Transverse colon (tissue), 4 donors: ENCODE data around the gene PET100. TPM values are rescaled to one million over a fixed set of nuclear protein-coding genes. Genes with fewer than 3 reads are reported as not detected.

Experiments
- DNase-seq: peaks from one replicate; pipeline ENCODE4 v3.0.0-alpha.2; 2019
- H3K27ac ChIP-seq, 4 donors: fragments of 200-600 bp; sonication (generic); 2 replicates each; pipeline ENCODE4 v1.5.1; 2016 to 2018; ENCODE audit warnings: inconsistent platforms in 4 of 4
- H3K27me3 ChIP-seq: fragments of 200-600 bp; sonication (generic); 2 replicates; pipeline ENCODE4 v1.5.1; 2017; ENCODE audit warnings: inconsistent platforms
- H3K36me3 ChIP-seq, 4 donors: fragments of 200-600 bp; sonication (generic); 2 replicates each; pipeline ENCODE4 v1.5.1; 2017 to 2019; ENCODE audit warnings: inconsistent platforms in 4 of 4
- H3K4me1 ChIP-seq, 4 donors: fragments of 200-600 bp; sonication (generic); 2 replicates each; pipeline ENCODE4 v1.5.1; 2017 to 2020; ENCODE audit warnings: inconsistent platforms in 4 of 4
- H3K4me3 ChIP-seq, 4 donors: fragments of 200-600 bp; sonication (generic); 1 replicate in 1 of 4; 2 replicates in 3 of 4; pipeline versions ENCODE4 v1.5.1 to v1.6.1; 2017 to 2019; ENCODE audit warnings: inconsistent platforms in 4 of 4
- H3K9me3 ChIP-seq, 2 donors: fragments of 200-600 bp; sonication (generic); 2 replicates each; pipeline ENCODE4 v1.5.1; 2017 to 2019; ENCODE audit warnings: inconsistent platforms in 2 of 2
- EP300 ChIP-seq: sonication (generic); formaldehyde crosslinking; IDR thresholded peaks from one replicate; pipeline ENCODE4 v1.6.1; 2017; ENCODE audit warnings: antibody characterized with exemption, low read depth
- POLR2A ChIP-seq: fragments of 450-650 bp; IDR thresholded peaks from one replicate; pipeline ENCODE4 v1.6.1; 2016; ENCODE audit warnings: antibody characterized with exemption, mild to moderate bottlenecking, moderate library complexity
- POLR2AphosphoS5 ChIP-seq, 3 donors: sonication (generic); formaldehyde crosslinking; IDR thresholded peaks; one replicate each; pipeline ENCODE4 v1.6.1; 2016; ENCODE audit warnings: antibody characterized with exemption in 3 of 3
- WGBS, 2 donors: methylation state at CpG; one replicate each; pipeline ENCODE4 v1.1.5; 2018; ENCODE audit warnings: low coverage in 1 of 2; 5-methylcytosine and 5-hydroxymethylcytosine counted together
- in situ Hi-C, 4 donors: fragments of 200-750 bp; cut with MboI; loops; one replicate each; pipeline versions ENCODE4 v1.15.0 to v1.15.1; 2017; ENCODE audit warnings: low sequenced_read_pairs in 3 of 4, low pct_ligation_motif_present in 1 of 4, low pct_unique_long_range_greater_than_20kb in 1 of 4
- intact Hi-C: fragments of 100-400 bp; cut with DNase I; formaldehyde crosslinking; loops from one replicate; pipeline ENCODE4 v1.15.1; 2023; ENCODE audit warnings: low total_unique reads
- total RNA-seq, 4 donors: library from RNA; depleted of rRNA; stranded (reverse); fragments of >200 nt; gene quantifications; one replicate each; pipeline ENCODE4 v1.1.0, GENCODE V29; 2016
- TF ChIP-seq, protein P1 (sequence below), 5 experiments: fragments of 200-600 bp in 3 of 5; fragments of 450-650 bp in 2 of 5; sonication (generic) in 3 of 5; IDR thresholded peaks; 1 replicate in 2 of 5; 2 replicates in 3 of 5; pipeline ENCODE4 v1.5.1; 2016 to 2017; ENCODE audit warnings: antibody characterized with exemption in 5 of 5, inconsistent platforms in 3 of 5, mild to moderate bottlenecking in 2 of 5, moderate library complexity in 1 of 5

PET100 gene
- total RNA-seq, 4 donors from 2014 or later = 16.4 to 48.0 TPM; not detected in 2

DNA sequence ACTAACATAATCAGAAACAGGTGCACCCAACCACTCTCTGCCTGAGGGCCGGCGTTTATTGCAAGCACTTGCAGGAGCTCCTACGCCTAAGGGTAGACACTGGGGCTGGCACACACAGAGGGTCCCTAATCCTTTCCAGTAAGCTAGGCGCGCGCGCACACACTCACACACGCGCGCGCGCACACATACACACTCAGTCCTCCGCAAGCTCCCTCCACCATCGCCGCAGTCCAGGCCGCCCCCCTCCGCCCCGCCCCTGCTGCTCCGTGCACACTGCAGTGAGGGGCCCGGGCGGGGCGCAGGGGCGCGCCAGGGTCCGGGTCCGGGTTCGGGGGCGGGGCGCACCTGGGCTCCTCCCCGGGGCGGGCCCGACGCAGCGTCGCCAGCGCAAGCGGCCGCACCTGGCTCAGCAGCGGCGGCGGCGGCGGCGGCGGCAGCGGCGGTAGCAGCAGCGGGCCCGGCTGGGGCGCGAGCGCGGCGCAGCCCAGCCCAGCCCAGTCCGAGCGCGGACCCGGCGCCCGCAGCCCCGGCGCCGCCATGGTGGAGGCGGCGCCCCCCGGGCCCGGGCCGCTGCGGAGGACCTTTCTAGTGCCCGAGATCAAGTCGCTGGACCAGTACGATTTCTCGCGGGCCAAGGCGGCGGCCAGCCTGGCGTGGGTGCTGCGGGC, 34.0 kb upstream of the PET100 start, which contains the start of gene CAMSAP3:
CAMSAP3 (plus strand) TSS at position 398 of the 668 bp plus-strand sequence; CDS start at position 538, 140 bp downstream.
- WGBS, 2 donors = 3% methylated on average over 16 of the region's 78 CpGs; no CpG with 5 or more reads in 1 of the 2 donors
- Histone ChIP-seq H3K9me3 (no peaks in the 10 kb centered on the region), H3K27me3 (peaks cover 53% of the 10 kb centered on the region)

DNA sequence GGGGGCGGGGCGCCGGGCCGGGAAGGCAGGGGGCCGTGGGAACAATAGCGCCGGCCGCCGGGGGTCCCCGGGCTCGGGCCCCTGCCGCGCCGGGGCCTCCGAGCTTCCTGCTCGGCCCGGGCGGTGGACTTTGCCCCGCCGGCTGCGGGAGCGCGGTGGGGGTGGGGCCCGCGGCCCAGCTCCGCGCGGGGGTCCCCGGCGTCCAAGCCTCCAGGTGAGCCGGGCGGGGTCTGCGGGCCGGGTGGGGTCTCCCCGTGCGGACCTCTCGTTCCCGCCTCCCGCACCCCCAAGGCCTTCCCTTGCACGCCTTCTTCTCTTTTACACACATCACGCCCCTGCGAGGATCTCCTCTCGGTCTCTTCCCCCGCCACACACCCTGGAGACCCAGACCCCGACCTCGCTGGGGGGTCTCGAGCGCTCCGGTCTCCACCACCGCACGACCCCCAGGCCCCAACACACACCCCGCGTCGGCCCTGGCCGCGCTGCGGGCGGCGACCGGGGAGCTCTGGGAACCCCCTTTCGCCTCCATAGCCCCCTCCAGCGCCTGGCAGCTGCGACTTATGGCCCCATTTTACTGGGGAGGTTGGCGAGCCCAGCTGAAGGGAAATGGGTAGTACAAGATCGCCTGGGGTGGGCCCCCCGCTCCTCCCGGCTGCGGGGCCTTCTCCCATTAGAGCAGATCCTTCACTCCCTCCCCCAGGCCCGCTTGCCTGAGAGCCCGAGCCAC, 33.2 kb upstream of the PET100 start:
- Histone ChIP-seq H3K4me1 (peaks cover 0 to 9% (median 6%) of the 10 kb centered on the region in 4 donors), H3K27me3 (peaks cover 45% of the 10 kb centered on the region), H3K36me3 (no peaks in the 10 kb centered on the region), H3K9me3 (no peaks in the 10 kb centered on the region), H3K27ac (peak overlapping the region; percentile 34 to 81 (median 72)), H3K4me3 (peak overlapping the region; percentile 2 to 72 (median 58))
- TF ChIP-seq POLR2AphosphoS5 (IDR thresholded peaks at IDR 0.05) = no peak
- TF ChIP-seq, protein P1, sequence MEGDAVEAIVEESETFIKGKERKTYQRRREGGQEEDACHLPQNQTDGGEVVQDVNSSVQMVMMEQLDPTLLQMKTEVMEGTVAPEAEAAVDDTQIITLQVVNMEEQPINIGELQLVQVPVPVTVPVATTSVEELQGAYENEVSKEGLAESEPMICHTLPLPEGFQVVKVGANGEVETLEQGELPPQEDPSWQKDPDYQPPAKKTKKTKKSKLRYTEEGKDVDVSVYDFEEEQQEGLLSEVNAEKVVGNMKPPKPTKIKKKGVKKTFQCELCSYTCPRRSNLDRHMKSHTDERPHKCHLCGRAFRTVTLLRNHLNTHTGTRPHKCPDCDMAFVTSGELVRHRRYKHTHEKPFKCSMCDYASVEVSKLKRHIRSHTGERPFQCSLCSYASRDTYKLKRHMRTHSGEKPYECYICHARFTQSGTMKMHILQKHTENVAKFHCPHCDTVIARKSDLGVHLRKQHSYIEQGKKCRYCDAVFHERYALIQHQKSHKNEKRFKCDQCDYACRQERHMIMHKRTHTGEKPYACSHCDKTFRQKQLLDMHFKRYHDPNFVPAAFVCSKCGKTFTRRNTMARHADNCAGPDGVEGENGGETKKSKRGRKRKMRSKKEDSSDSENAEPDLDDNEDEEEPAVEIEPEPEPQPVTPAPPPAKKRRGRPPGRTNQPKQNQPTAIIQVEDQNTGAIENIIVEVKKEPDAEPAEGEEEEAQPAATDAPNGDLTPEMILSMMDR (IDR thresholded peaks at IDR 0.05) = no peak
- TF ChIP-seq POLR2A = no peak
- no peak for TF ChIP-seq EP300
- in situ Hi-C loops (no loop called here), intact Hi-C loops (no loop called here)
- WGBS, 2 donors = 4% methylated on average over 60 of the region's 70 CpGs; no CpG with 5 or more reads in 1 of the 2 donors
- peak; percentile 36 for DNase-seq

More for the DNA sequence above, 34.0 kb upstream of the PET100 start, which contains the start of gene CAMSAP3:
- H3K4me1 ChIP-seq = peaks cover 0 to 9% (median 6%) of the 10 kb centered on the region in 4 donors
- TF ChIP-seq POLR2AphosphoS5 (IDR thresholded peaks at IDR 0.05) (no peak), EP300 (no peak), POLR2A (no peak)
- TF ChIP-seq, protein P1 (IDR thresholded peaks at IDR 0.05) = no peak
- H3K36me3 ChIP-seq = no peaks in the 10 kb centered on the region
- peak; percentile 71 for DNase-seq
- in situ Hi-C loops (no loop called here), intact Hi-C loops (no loop called here)
- H3K27ac ChIP-seq = peak within 1 kb of the TSS; percentile 34 to 81 (median 72)
- peak within 1 kb of the TSS; percentile 2 to 72 (median 58) for H3K4me3 ChIP-seq

- in situ Hi-C loops (no loop called here), intact Hi-C loops (no loop called here)
- Histone ChIP-seq H3K27me3 (peaks cover 50% of the 10 kb centered on the region), H3K27ac (no peak overlapping the region), H3K9me3 (no peaks in the 10 kb centered on the region), H3K4me3 (no peak overlapping the region), H3K4me1 (peaks cover 0 to 9% (median 6%) of the 10 kb centered on the region in 4 donors), H3K36me3 (no peaks in the 10 kb centered on the region)
- 80 to 83% methylated on average over 5 to 9 of the region's 9 CpGs for WGBS, 2 donors
- TF ChIP-seq POLR2A (no peak), EP300 (no peak)
- TF ChIP-seq, protein P1 (IDR thresholded peaks at IDR 0.05) = no peak
- DNase-seq = no peak
These were observed 31.9 kb upstream of the PET100 start for GRCh38 chr19:7597689-7598088.

GRCh38 chr19:7598180-7598579, 31.4 kb upstream of the PET100 start:
- peaks cover 50% of the 10 kb centered on the region for H3K27me3 ChIP-seq
- 69 to 100% methylated on average over 1 to 6 of the region's 6 CpGs for WGBS, 2 donors
- no peak overlapping the region for H3K27ac ChIP-seq
- no peak for DNase-seq
- TF ChIP-seq POLR2AphosphoS5 (IDR thresholded peaks at IDR 0.05) (no peak), POLR2A (no peak)
- peaks cover 0 to 9% (median 6%) of the 10 kb centered on the region in 4 donors for H3K4me1 ChIP-seq
- in situ Hi-C loops (no loop called here), intact Hi-C loops (no loop called here)
- no peaks in the 10 kb centered on the region for H3K36me3 ChIP-seq
- H3K9me3 ChIP-seq = no peaks in the 10 kb centered on the region
- H3K4me3 ChIP-seq = no peak overlapping the region
